Measurements from ENCODE around the gene NKX6-2. TPM values are rescaled to one million over a fixed set of nuclear protein-coding genes. Genes with fewer than 3 reads are reported as not detected.
"Not testable (repeated sequence)": the region's sequence is repeated elsewhere in the genome, so short reads cannot be mapped to it uniquely, and the experiment has no call there.

Gene NKX6-2
- total RNA-seq, 4 donors from 2014 or later = 0.57 TPM; not detected in 3

- TF ChIP-seq CTCF (IDR thresholded peaks at IDR 0.05) = no peak
- no peak for TF ChIP-seq POLR2A (IDR thresholded peaks at IDR 0.05)
- H3K27ac ChIP-seq = no peak overlapping the region
- DNase-seq = no peak
- intact Hi-C loops (cut with DNase I) = no loop called here
- peaks cover 0 to 52% (median 6%) of the 10 kb centered on the region in 4 donors for H3K27me3 ChIP-seq
- H3K36me3 ChIP-seq = no peaks in the 10 kb centered on the region
- 82% methylated on average over 11 of the region's 57 CpGs; no CpG with 5 or more reads in 1 of the 2 donors for WGBS, 2 donors
- no peaks in the 10 kb centered on the region for H3K4me1 ChIP-seq
- no peak overlapping the region for H3K4me3 ChIP-seq
- H3K9me3 ChIP-seq = no peaks in the 10 kb centered on the region
Observed at GRCh38 chr10:132793871-132794849, 8.2 kb upstream of the NKX6-2 start.

- H3K27ac ChIP-seq = no peak overlapping the region
- H3K36me3 ChIP-seq = no peaks in the 10 kb centered on the region
- peaks cover 4 to 62% (median 14%) of the 10 kb centered on the region in 4 donors for H3K27me3 ChIP-seq
- H3K9me3 ChIP-seq = no peaks in the 10 kb centered on the region
- intact Hi-C loops (cut with DNase I) = no loop called here
- no peak for DNase-seq
- no CpG with 5 or more reads among the region's 9 CpGs for WGBS, 2 donors
- TF ChIP-seq CTCF (IDR thresholded peaks at IDR 0.05) = no peak
- no peak for TF ChIP-seq POLR2A (IDR thresholded peaks at IDR 0.05)
- H3K4me3 ChIP-seq = no peak overlapping the region
- H3K4me1 ChIP-seq = peaks cover 0 to 7% (median 2%) of the 10 kb centered on the region in 3 donors
Observed at GRCh38 chr10:132793213-132793612, 7.3 kb upstream of the NKX6-2 start.

GRCh38 chr10:132792796-132793195 lies 6.8 kb upstream of the NKX6-2 start:
- H3K36me3 ChIP-seq = no peaks in the 10 kb centered on the region
- WGBS, 2 donors = 64 to 79% methylated on average over 7 to 11 of the region's 17 CpGs
- no peak overlapping the region for H3K27ac ChIP-seq
- no peak for DNase-seq
- TF ChIP-seq POLR2A (IDR thresholded peaks at IDR 0.05) = no peak
- TF ChIP-seq CTCF (IDR thresholded peaks at IDR 0.05) = no peak
- peaks cover 7 to 66% (median 18%) of the 10 kb centered on the region in 4 donors for H3K27me3 ChIP-seq
- H3K4me1 ChIP-seq = peaks cover 0 to 12% (median 7%) of the 10 kb centered on the region in 3 donors
- H3K4me3 ChIP-seq = no peak overlapping the region
- no peaks in the 10 kb centered on the region for H3K9me3 ChIP-seq
- intact Hi-C loops (cut with DNase I) = no loop called here

GRCh38 chr10:132792099-132792498 lies 6.2 kb upstream of the NKX6-2 start:
- intact Hi-C loops (cut with DNase I); H3K4me3 ChIP-seq; DNase-seq; H3K36me3 ChIP-seq; H3K9me3 ChIP-seq; H3K27ac ChIP-seq: not testable (repeated sequence)
- Histone ChIP-seq H3K4me1 (peaks cover 5 to 18% (median 14%) of the 10 kb centered on the region in 3 donors), H3K27me3 (peaks cover 14 to 73% (median 22%) of the 10 kb centered on the region in 4 donors)
- 95 to 100% methylated on average over 1 to 7 of the region's 33 CpGs for WGBS, 2 donors

- H3K36me3 ChIP-seq = no peaks in the 10 kb centered on the region
- no peak for TF ChIP-seq CTCF (IDR thresholded peaks at IDR 0.05)
- TF ChIP-seq POLR2A (IDR thresholded peaks at IDR 0.05) = no peak
- H3K27me3 ChIP-seq = peaks cover 21 to 82% (median 28%) of the 10 kb centered on the region in 4 donors
- no peak overlapping the region for H3K4me3 ChIP-seq
- peaks cover 12 to 28% (median 22%) of the 10 kb centered on the region in 3 donors for H3K4me1 ChIP-seq
- no peak overlapping the region for H3K27ac ChIP-seq
- no peaks in the 10 kb centered on the region for H3K9me3 ChIP-seq
- 19 to 73% methylated on average over 3 to 6 of the region's 31 CpGs for WGBS, 2 donors
- intact Hi-C loops (cut with DNase I) = no loop called here
- DNase-seq = no peak
Observed at GRCh38 chr10:132790934-132791829, 5.2 kb upstream of the NKX6-2 start.

All from esophagus squamous epithelium (tissue), 5 donors.